ACC112 (cell line): Measurements from ENCODE around the gene NFKB1.

Experiments used
- H2AFZ ChIP-seq: fragments of 200-600 bp; sonication (generic); one replicate; pipeline ENCODE4 v1.6.0; 2017; ENCODE audit warnings: antibody characterized with exemption, low read length; ENCODE audit not compliant: unreplicated experiment
- H3K27ac ChIP-seq: fragments of 200-600 bp; sonication (generic); 2 replicates; pipeline ENCODE4 v1.5.1; 2014; ENCODE audit warnings: low read depth, mild to moderate bottlenecking, antibody characterized with exemption, low read length, moderate library complexity
- H3K27me3 ChIP-seq: fragments of 200-600 bp; sonication (generic); 2 replicates; pipeline ENCODE4 v1.6.1; 2014; ENCODE audit warnings: mild to moderate bottlenecking, antibody characterized with exemption, low read length, moderate library complexity, mixed read lengths; ENCODE audit not compliant: insufficient read depth
- H3K36me3 ChIP-seq: fragments of 200-600 bp; sonication (generic); 2 replicates; pipeline ENCODE4 v1.6.1; 2016; ENCODE audit warnings: mild to moderate bottlenecking, antibody characterized with exemption, low read length, moderate library complexity, mixed read lengths; ENCODE audit not compliant: insufficient read depth
- H3K4me1 ChIP-seq: fragments of 200-600 bp; sonication (generic); one replicate; pipeline ENCODE4 v1.6.1; 2016; ENCODE audit warnings: low read length, mixed read lengths; ENCODE audit not compliant: insufficient read depth, unreplicated experiment, control insufficient read depth
- H3K4me3 ChIP-seq: fragments of 200-600 bp; sonication (generic); 2 replicates; pipeline ENCODE4 v1.5.1; 2014; ENCODE audit warnings: mild to moderate bottlenecking, low read depth, low read length
- H3K79me2 ChIP-seq: fragments of 200-600 bp; sonication (generic); one replicate; pipeline ENCODE4 v1.6.0; 2016; ENCODE audit warnings: low read length; ENCODE audit not compliant: control insufficient read depth, unreplicated experiment, insufficient read depth

Gene NFKB1

GRCh38 chr4:102529977-102530376, 28.8 kb downstream of the NFKB1 start:
- peaks cover 9% of the 10 kb centered on the region for H3K79me2 ChIP-seq
- H3K4me1 ChIP-seq = peaks cover 2% of the 10 kb centered on the region
- no peak overlapping the region for H3K4me3 ChIP-seq
- H3K27ac ChIP-seq = no peak overlapping the region
- H3K36me3 ChIP-seq = peaks cover 11% of the 10 kb centered on the region; the same call in 1 of the 2 replicates
- H3K27me3 ChIP-seq = no peaks in the 10 kb centered on the region
- no peak overlapping the region for H2AFZ ChIP-seq

GRCh38 chr4:102530986-102531385, 29.8 kb downstream of the NFKB1 start:
- Histone ChIP-seq H3K4me1 (peaks cover 11% of the 10 kb centered on the region), H3K36me3 (peaks cover 7% of the 10 kb centered on the region; the same call in 1 of the 2 replicates), H3K27me3 (no peaks in the 10 kb centered on the region), H3K4me3 (no peak overlapping the region), H3K27ac (no peak overlapping the region), H3K79me2 (peaks cover 9% of the 10 kb centered on the region), H2AFZ (no peak overlapping the region)

- Histone ChIP-seq H3K36me3 (0 out of 2 replicates have a peak, but pooled peaks cover 6% of the 10 kb centered on the region), H3K79me2 (peaks cover 10% of the 10 kb centered on the region), H3K27me3 (no peaks in the 10 kb centered on the region), H3K4me3 (no peak overlapping the region), H3K4me1 (peaks cover 15% of the 10 kb centered on the region), H3K27ac (no peak overlapping the region), H2AFZ (no peak overlapping the region)
These were observed 30.3 kb downstream of the NFKB1 start for GRCh38 chr4:102531462-102531861.

GRCh38 chr4:102533348-102533747, 32.2 kb downstream of the NFKB1 start:
- Histone ChIP-seq H3K27ac (no peak overlapping the region), H3K36me3 (0 out of 2 replicates have a peak, but pooled peaks cover 6% of the 10 kb centered on the region), H3K79me2 (peaks cover 11% of the 10 kb centered on the region), H3K4me3 (no peak overlapping the region), H2AFZ (no peak overlapping the region), H3K27me3 (no peaks in the 10 kb centered on the region), H3K4me1 (peaks cover 17% of the 10 kb centered on the region)

- Histone ChIP-seq H3K36me3 (0 out of 2 replicates have a peak, but pooled peaks cover 6% of the 10 kb centered on the region), H3K4me3 (no peak overlapping the region), H3K4me1 (peaks cover 17% of the 10 kb centered on the region), H3K27ac (no peak overlapping the region), H3K27me3 (no peaks in the 10 kb centered on the region), H3K79me2 (peaks cover 10% of the 10 kb centered on the region), H2AFZ (no peak overlapping the region)
These were observed 32.7 kb downstream of the NFKB1 start for GRCh38 chr4:102533904-102534303.

GRCh38 chr4:102534845-102535244, 33.7 kb downstream of the NFKB1 start:
- Histone ChIP-seq H2AFZ (no peak overlapping the region), H3K27ac (peak overlapping the region; percentile 80; the same call in 1 of the 2 replicates), H3K4me1 (peaks cover 17% of the 10 kb centered on the region), H3K27me3 (no peaks in the 10 kb centered on the region), H3K36me3 (0 out of 2 replicates have a peak, but pooled peaks cover 4% of the 10 kb centered on the region), H3K4me3 (no peak overlapping the region), H3K79me2 (peaks cover 8% of the 10 kb centered on the region)

GRCh38 chr4:102535398-102536082, 34.4 kb downstream of the NFKB1 start:
- no peaks in the 10 kb centered on the region for H3K27me3 ChIP-seq
- H3K36me3 ChIP-seq = no peaks in the 10 kb centered on the region
- H3K4me3 ChIP-seq = peak overlapping the region; percentile 26
- H3K79me2 ChIP-seq = peaks cover 8% of the 10 kb centered on the region
- H3K4me1 ChIP-seq = peaks cover 17% of the 10 kb centered on the region
- no peak overlapping the region for H2AFZ ChIP-seq
- H3K27ac ChIP-seq = peak overlapping the region; percentile 80

GRCh38 chr4:102536768-102537167, 35.6 kb downstream of the NFKB1 start:
- H3K36me3 ChIP-seq = no peaks in the 10 kb centered on the region
- no peaks in the 10 kb centered on the region for H3K27me3 ChIP-seq
- no peak overlapping the region for H3K27ac ChIP-seq
- no peak overlapping the region for H3K4me3 ChIP-seq
- peaks cover 17% of the 10 kb centered on the region for H3K4me1 ChIP-seq
- no peak overlapping the region for H2AFZ ChIP-seq
- peaks cover 8% of the 10 kb centered on the region for H3K79me2 ChIP-seq

GRCh38 chr4:102537269-102537668, 36.1 kb downstream of the NFKB1 start:
- H3K4me1 ChIP-seq = peaks cover 17% of the 10 kb centered on the region
- H3K4me3 ChIP-seq = no peak overlapping the region
- H3K79me2 ChIP-seq = peaks cover 8% of the 10 kb centered on the region
- H3K36me3 ChIP-seq = no peaks in the 10 kb centered on the region
- no peaks in the 10 kb centered on the region for H3K27me3 ChIP-seq
- no peak overlapping the region for H3K27ac ChIP-seq
- H2AFZ ChIP-seq = no peak overlapping the region

GRCh38 chr4:102541697-102542096, 40.5 kb downstream of the NFKB1 start:
- no peaks in the 10 kb centered on the region for H3K27me3 ChIP-seq
- peaks cover 4% of the 10 kb centered on the region for H3K79me2 ChIP-seq
- H2AFZ ChIP-seq = no peak overlapping the region
- 0 out of 2 replicates have a peak, but pooled peaks cover 4% of the 10 kb centered on the region for H3K36me3 ChIP-seq
- H3K27ac ChIP-seq = no peak overlapping the region
- H3K4me3 ChIP-seq = no peak overlapping the region
- no peaks in the 10 kb centered on the region for H3K4me1 ChIP-seq
